Renal cortical epithelial cell (primary cell): ENCODE results near the gene SCN5A. TPM values are rescaled to one million over a fixed set of nuclear protein-coding genes. Genes with fewer than 3 reads are reported as not detected.

Experiments used
- DNase-seq: peaks from one replicate; pipeline ENCODE4 v3.0.0-alpha.2; 2011; ENCODE audit warnings: low read depth
- total RNA-seq: library from RNA; depleted of rRNA; stranded (reverse); fragments of >200 nt; gene quantifications from 2 replicates; pipeline ENCODE4 v1.2.3, GENCODE V29; 2014

Gene SCN5A
- total RNA-seq, 1 donor from 2014 or later, result 0.20 TPM

DNA sequence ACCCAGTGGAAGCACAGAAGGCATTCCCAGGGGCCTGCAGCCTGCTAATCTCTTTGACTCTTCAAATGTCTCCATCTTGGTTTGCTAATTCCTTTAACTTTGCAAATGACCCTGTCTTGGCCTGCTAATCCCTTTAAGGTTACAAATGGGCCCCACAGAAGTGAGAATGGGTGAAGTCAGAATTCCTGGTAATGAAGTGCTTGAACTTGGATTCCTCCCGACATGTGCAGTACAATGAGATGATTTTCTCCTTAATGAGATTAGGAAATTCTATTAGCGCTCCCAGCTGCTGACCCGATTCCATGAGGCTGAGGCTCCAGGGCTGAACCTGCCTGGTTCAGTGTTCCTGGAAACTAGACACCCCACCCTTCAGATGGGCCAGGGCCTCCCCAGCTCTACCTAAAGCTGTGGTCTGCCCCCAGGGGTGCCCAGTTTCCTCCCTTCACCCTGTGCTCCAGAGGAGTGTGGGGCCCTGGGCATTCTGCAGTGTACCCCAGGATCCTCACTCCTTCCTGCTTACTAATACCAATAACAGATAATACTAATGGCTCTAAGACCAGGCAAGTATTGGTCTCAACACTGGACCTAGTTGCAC, 47.4 kb downstream of the SCN5A start:
- DNase-seq, result no peak

GRCh38 chr3:38600551-38600950, 48.9 kb downstream of the SCN5A start:
- DNase-seq, result no peak

- DNase-seq, result no peak
These were observed 49.6 kb downstream of the SCN5A start for GRCh38 chr3:38599886-38600285.

GRCh38 chr3:38598791-38599190, 50.7 kb downstream of the SCN5A start:
- no peak for DNase-seq

DNA sequence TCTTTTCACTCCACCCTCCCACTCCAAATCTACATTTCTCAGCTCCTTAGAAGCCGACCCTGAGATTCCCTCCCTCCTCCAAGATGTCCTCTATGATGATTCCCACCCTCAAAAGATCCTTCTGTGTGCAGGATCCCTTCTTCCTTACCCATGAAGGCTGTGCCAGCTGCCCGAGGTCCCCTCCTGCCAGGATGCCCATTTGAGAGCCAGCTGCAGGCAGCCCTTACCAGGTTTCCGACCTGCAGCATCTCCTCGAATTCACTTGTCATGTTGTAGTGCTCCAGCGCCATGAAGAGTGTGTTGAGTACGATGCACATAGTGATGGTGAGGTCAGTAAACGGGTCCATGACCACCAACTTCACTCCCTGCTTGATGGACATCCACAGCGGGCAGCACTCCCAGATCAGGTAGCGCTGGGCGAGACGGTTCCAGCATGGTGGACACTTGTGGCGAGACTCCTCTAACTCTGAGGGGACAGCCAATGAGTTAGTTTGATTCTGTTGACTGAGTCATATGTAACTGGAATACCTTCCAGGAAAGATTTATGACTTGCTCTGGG, 51.9 kb downstream of the SCN5A start:
- no peak for DNase-seq

DNA sequence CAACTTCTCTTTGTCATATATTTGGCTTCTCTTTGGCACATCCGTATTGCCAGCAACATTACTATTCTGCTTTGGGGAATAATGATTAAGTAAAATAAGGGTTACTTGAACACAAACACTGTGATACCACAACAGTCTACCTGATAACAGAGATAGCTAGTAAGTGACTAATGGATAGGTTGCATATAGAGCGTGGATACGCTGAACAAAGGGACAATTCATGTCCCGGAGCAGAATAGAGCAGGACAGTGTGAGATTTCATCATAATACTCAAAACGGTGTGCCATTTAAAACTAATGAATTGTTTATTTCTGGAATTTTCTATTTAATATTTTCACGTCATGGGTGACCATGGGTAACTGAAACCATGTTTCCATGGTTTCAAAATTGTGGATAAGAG, 54.1 kb downstream of the SCN5A start:
- DNase-seq, result no peak

- DNase-seq, result no peak
These were observed 59.0 kb downstream of the SCN5A start for GRCh38 chr3:38590521-38590920.

- DNase-seq, result no peak
These were observed 60.2 kb downstream of the SCN5A start for GRCh38 chr3:38588995-38589937.

- peak; percentile 3 for DNase-seq
These were observed 61.0 kb downstream of the SCN5A start for GRCh38 chr3:38588371-38588971.

DNA sequence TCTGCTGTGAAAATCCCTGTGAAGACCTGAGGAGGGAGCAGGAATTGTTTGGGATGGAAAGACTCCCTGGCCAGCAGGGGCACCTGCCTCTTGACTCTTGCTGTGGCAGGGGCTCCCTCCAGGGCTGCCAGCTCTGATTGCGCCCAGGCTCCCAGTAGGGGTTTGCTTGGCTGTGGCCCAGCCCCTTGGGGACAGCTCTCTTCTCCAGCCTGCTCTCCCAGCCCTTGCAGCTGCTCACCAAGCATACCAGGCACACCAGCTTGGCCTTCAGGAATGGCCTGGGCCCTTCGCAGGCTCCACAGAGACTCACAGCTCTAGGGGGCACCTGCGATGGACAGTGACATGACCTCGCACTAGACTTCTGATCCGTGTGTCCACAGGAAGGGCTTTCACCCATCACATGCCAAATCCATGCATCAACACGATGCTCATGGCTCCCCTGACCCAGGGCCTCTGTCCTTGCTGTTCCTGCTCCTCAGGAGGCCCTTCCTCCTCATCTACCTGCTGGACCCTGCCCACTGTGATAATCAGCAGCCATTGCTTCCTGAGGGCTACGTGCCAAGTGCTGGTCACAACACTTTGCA, 61.8 kb downstream of the SCN5A start:
- DNase-seq, result no peak

DNA sequence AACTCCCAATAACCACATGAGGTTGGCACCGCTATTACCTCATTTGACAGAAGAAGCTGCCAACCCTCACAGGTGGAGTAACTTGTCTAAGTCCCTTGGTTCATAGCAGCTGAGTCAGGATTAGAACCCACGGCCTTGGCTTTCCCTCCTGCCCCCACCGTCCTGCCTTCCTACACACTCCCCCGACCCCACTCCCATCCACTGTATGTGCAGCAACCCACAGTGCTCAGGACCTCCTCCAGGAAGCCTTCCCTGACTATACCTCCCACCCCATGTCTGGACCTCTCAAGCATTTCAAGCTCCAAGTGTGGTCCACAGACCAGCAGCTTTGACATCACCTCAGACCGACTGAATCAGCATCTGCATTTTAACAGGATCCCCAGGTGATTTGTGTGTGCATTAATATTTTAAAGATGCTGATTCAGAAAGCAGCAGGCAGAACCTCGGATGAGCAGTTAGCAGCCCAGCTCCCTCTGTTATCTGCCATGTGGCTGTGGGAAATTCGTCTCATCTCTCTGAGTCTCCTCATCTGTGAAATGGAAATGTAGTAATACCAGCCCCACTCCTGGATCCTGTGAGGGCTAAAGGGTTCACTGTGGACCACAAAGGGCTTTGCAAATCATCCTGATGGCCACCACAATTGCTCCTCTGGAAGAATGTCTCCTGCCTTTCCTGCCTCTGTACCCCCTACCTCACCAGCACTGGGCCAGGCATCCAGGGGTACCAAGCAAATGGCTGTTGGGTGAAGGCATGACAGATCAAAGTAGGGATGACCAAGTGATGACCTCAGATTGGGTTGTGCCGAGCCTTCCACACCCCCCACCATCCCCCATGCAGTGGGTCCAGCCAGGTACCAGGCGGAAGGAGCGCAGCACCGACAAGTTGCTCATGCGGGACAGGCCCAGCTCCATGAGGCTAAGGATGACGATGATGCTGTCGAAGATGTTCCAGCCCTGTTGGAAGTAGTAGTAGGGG, 62.7 kb downstream of the SCN5A start:
- no peak for DNase-seq

GRCh38 chr3:38585791-38586420, 63.6 kb downstream of the SCN5A start:
- DNase-seq, result no peak

DNA sequence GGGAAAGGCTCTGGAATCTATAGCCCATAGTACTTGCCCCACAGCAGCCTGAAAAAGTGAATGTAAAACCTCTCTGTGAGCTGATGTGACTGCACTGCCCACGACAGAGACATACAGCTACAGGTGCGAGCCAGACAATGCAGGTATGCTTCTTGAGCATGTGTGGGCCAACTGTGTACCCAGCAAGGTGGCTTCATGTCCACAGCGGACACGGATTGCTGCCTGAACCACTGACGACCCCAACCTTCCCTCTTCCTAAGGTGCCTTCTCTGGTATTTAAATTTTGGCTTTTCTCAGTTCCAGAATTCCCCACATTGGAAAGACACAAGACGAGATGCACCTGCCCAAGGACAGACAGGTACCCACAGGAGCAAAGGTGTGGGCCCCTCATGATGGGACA, 65.8 kb downstream of the SCN5A start:
- no peak for DNase-seq

DNA sequence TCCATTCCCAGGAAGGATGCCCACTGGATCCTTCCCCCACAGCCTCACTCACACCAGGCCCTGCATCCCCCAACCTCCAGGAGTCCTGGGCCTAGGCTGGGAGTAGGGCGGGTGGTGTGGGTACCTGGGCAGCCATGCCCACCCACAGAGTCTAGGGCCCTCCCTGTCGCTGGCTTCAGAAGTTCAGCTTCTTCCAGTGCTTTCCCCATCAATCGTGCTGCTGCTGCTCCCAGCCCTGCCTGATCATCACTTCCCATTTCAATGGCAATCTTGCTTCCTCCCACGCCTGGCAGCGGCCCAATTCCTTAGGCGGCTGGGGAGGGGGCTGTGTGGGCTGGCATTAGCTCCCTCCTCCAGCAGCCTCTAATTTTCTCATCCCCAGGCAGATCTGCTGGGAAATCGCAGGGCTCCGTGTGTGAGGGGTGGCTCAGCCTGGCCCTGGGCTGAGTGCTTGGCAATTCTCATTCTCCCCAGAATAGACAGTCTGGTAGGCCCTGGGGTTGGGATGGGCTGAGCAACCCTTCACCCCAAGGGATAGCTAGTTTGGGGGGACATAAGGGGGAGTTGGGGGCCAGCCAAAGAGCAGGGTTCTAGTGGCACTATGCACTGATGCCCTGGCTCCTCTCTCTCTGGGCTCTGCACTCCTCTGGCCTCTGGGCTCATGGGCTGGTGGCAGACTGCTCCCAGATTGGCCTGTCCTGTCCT, 66.4 kb downstream of the SCN5A start:
- no peak for DNase-seq

DNA sequence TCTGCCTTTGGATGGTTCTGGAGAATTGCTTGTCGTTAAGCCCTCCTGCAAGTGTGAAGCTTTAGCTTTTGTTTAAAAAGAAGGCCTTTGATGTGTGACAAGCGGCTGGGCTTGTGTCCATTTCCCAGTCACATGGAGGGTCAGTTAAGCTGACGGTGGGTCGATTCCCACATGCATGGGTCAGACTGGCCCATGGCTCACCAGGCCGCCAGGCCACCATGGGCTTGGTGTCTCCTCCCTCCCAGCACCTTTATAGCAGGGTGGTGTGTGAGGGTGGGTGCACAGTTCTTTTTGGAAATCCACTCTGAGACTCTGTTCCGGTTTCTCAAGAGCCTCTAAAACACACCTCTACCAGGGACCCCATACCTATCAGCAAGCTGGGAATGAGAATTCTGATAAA, 67.2 kb downstream of the SCN5A start:
- DNase-seq, result no peak

DNA sequence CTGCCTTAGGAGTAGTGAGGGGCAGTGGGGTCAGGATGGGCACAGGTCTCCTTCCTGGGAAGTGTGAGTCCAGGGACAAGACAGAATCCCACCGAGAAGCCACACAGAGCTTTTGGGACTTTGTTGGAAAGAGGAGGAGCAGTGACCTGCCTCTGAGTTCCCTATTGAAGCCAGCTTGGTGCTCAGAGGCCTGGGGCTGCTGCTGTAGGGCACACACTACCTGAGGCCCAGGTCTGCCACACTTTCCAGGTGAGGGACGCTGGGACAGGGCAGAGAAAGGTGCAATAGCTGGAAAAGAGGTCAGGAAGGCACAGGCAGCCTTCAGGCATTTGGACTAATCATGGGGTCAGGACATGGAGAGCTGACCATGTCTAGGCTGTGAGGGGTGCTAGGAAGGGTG, 67.7 kb downstream of the SCN5A start:
- DNase-seq, result no peak

DNA sequence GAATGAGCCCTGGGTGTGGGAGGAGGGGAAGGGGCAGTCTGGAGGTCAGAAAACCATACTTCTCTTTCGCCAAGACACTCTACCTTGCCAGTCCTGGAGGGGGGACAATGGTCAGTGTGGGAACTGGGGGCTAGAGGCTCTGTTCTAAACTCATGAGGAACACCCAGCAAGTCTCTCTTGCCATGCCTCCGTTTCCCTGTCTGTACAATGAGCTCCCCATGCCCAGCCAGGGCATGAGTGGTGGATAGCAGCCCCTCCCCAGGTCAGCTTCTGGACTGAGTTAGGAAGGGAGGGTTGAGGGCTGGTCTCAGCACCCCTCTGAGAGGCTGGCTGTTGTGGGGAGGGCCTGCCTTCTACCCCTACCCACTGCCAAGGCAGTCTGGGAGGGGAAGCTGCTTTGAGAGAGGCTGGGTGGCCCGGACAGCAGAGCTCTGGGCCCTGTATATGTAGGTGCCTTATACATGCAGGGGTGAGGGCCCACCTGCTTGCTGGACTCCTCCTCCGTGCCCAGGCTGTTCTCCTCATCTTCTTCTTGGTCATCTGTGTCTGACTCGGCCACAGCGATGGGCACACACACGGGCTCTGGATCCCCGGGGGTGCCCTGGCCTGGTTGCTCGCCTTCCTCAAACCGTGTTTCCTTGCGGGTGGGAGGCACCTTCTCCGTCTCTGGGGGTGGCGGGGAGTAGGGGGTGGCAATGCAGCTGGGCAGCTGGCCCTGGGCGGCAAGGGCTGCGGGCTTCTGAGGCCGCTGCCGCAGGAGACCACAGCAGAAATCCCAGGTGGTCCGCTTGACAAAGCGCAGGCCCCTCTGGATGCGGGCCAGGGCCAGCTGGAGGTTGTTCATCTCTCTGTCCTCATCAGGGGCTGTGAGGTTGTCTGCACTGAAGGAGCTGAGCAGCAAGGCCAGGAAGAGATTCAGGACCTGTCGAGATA, 68.8 kb downstream of the SCN5A start:
- DNase-seq, result no peak

GRCh38 chr3:38579551-38580449, 69.7 kb downstream of the SCN5A start:
- no peak for DNase-seq
